T-helper 22 cell (primary cell): ENCODE data around the gene DSPP.
"Not testable (repeated sequence)": the region's sequence is repeated elsewhere in the genome, so short reads cannot be mapped to it uniquely, and the experiment has no call there.

Experiments used
- DNase-seq: peaks from one replicate; pipeline ENCODE4 v3.0.0-alpha.2; 2020; ENCODE audit warnings: low read depth

Gene DSPP

DNA sequence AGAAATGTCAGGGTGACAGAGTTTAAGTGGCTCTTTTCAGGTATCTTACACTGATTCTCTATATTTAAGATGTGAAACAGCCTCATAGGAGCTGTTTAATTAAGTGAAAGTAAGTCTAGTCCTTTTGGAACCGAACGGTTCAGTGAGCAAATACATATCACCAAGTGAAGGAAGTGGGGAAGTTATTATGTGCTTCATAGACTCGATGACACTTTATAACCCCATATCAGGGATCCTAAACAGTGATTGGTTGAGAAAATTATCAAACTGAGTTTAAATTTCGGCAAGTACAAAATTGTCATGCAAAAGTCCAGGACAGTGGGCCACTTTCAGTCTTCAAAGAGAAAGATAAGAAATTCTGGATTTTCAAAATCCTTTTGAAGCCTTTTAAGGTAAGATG is at the start of gene DSPP:
TSS of gene DSPP (plus strand) at position 301 of the 400 bp plus-strand sequence. CDS start 2,380 bp downstream, outside the sequence.
- DNase-seq, result no peak

DNA sequence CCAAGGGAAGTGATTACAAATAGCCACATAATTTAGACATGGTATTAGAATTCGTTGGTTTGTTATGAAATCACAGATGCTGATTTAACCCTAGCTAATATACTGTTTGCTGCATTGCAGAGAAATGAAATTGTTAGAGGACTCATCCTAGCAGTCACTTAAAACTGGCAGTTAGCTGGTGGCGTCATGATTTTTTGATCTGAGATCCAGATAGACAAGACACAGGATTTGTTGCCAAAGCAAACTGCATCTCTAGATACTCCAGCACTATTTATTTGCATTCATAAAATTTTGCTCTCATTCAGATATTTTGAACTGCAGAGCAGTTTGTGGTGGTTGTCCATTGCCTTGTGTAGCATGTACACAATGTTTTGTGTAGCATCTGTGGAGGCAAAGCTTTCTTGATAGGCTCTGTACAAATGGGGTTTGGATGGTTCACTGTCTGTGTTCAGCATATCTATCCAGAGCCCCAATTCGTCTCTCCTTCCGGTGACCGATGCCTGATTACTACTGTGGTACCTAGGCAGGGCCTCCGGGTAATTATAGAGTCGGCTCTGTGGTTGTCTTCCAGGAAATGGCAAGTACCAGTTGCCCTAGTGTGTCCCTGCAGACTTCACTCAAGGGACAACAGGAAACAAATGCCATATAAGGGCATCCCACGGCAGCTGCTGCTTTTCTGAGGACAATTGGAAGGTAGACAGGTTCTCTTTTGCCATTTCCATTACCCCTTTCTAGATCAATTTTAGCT is 49.1 kb upstream of the DSPP start:
- peak; percentile 0 for DNase-seq

DNA sequence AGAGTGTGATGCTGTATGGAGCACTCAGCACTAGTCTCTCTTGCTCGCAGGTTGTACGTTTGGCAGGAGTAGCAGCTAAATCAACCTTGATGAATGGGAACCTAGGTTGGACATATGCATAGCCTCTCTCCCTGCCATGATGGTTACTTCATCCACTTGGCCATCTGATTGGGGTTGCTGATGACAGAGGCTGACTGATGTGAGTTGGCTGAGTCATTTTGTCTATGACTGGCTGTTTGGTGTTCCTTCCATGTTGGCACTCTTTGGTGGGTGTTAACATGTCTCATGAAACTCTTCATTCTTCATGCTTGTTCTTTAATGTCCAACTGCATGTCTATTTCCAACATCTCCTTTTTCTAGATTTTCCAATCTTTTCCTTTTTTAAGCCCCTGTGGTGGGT is 47.5 kb upstream of the DSPP start:
- DNase-seq, result no peak

DNA sequence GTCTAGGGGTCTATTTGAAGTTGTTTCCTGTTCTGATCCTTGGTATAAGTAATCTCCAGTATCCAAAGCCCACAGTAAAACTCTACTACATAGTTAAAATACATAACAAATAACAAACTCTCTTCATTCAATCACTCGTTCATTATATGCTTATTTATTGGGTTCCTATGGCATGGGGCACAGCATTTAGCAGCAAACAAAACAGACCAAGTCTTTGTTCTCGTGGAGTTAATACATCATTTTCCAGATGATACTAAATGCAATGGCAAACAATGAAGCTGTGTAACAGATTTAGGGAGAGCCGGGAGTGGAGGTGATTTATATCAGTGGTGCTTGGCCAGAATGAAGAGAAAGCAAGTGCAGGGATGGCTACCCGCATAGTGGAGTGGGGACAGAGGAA is 42.6 kb upstream of the DSPP start:
- DNase-seq, result no peak

DNA sequence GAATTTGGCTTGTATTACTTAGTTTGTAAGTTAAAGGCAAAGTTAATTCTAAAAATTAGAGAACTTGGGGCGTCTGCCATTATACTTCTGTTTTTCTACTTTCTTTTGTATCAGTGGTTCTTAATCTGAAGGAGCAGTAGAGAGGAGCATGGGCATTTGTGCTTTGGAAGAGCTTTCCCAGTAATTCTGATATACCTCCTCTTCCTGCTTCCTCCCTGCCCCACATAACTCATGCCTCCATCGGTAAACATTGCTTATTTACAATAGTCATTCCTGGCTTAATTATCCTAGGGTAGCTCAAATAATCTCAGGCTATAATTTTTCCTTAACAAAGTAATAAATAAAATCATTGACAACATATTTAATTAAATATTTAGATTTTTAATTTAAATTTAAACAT is 42.1 kb upstream of the DSPP start:
- DNase-seq, result no peak

DNA sequence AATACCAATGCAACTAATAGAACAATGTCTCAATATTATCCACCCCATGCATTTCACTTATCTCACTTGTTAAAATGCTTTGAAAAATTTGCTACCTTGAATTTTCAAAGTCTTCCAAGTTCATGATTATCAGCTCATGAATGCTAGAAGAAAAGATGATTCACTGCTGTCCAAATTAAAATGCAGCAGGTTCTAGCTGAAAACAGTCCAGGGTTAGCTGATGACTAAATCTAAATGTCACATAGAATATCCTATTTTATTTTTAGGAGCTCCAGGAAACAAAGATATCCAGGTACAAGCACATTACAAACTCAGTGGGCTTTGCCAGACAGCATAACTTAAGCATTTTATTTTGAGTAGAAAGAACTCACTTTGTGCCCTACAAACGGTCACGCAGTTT is 41.1 kb upstream of the DSPP start:
- DNase-seq, result no peak

DNA sequence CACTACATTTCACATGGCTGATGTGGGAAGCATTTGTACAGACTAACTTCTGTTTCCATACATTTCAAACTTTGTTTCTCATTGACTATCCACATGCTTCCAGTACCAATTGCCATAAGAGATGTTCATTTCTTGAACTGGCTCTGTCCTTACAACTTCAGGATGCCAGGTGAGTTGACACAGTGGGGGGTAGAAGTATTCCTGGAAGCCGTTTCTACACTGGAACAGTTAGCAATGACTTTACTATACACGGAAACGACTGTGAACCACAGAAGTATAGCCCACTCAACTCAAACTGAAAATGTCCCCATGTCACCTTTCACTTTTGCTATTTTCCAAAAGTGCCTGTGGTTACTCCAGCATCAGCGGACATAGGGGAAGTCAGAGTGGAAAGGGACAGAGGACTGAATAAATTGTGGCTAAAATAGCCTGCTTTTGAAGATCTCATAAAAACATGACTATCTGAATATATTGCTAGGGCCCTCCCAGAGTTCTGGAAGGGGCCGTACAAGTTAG is 38.0 kb upstream of the DSPP start:
- no peak for DNase-seq

DNA sequence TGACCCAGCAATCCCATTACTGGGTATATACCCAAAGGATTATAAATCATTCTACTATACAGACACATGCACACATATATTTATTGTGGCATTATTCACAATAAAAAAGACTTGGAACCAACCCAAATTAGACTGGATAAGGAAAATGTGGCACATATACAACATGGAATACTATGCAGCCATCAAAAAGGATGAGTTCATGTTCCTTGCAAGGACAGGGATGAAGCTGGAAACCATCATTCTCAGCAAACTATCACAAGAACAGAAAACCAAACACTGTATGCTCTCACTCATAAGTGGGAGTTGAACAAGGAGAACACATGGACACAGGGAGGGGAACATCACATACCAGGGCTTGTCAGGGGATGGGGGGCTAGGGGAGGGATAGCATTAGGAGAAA is 34.0 kb upstream of the DSPP start:
- DNase-seq, result not testable (repeated sequence)

DNA sequence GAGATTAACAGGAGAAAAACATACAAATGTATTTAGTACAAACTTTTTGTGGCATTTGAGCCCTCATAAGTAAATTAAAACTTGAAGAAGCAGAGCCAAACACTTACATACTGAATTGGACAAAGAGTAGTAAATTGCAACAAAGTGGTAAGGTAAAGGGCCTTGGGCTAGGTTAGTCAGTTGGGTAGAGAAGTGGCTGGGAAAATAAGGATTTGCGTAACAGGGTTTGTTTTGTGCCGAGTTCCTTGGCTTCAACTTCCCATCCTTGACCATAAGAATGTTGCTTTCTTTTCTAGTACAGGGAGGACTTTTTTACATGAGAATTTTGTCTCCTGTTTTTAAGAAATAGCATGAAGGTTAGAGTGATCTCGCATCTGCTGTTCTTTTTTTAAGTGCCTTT is 33.3 kb upstream of the DSPP start:
- DNase-seq, result no peak

DNA sequence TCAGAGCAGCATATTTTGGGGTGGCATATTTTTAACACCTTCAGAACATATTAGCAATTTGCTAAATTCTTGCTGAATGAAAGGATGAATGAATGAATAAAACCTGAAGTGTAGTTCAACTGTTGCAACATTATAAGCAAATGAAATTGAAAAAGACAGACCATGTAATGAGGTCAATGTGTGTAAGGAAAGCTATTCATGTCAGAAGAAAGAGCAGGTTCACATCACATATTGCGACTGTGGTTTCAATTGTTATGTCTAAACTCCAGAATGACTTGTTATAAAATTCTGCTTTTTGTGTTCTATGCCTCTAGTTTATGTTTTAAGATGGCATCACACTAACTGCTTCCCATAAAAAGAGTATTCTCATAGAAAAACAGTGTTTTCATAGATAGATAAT is 32.9 kb upstream of the DSPP start:
- DNase-seq, result no peak

DNA sequence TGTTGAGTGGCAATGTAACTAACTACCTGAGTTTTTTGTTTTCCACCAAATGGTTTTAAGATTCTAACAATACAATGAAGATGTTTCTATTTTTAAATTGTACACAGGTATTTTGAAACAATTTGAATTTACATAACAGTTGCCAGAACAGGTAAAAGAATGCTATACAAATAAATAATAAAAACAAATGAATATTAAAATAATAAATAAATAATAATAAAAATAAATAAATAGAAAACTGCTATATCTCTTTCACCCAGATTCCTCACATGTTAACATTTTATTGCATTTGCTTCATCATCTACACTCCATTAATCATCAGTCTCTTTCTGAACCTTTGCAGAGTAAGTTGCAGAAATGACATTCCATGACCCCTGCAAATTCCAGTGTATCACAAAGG is 32.3 kb upstream of the DSPP start:
- no peak for DNase-seq

DNA sequence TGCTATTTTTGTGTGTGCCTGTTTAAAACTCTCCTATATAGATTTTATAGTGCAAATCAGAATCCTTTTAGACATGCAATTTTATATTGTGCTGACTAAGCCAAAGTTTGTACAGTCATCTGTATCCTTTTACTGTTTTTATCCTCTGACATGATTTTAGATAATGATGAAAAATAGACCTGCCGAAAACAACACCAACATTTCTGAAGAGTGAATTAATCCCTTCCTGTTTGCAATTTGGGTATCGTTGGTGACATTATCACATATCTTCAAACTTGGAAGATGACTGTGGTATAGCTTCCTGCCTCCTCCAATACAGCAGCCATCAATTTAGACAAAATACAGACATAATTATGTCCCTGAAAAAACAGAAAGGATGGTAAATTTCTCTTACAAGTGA is 28.9 kb upstream of the DSPP start:
- no peak for DNase-seq

DNA sequence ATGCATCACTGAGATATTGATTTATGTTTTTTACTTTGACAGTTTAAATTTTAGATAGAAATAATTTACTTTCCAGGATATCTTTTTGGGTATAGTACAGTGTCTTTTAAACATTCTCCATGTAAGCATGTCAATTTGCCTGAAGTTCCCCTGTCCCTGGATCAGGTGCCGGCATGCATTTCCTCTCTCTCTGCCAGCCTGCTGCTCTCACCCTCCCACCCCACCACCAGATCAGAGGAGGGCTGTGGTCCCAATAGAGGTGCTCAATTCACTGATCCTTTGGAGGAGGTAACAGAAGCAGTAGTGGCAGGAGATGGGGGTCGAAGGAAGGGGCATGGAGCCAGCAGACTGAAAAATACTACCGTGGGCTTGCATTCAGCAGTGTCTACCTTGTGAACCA is 28.3 kb upstream of the DSPP start:
- no peak for DNase-seq

DNA sequence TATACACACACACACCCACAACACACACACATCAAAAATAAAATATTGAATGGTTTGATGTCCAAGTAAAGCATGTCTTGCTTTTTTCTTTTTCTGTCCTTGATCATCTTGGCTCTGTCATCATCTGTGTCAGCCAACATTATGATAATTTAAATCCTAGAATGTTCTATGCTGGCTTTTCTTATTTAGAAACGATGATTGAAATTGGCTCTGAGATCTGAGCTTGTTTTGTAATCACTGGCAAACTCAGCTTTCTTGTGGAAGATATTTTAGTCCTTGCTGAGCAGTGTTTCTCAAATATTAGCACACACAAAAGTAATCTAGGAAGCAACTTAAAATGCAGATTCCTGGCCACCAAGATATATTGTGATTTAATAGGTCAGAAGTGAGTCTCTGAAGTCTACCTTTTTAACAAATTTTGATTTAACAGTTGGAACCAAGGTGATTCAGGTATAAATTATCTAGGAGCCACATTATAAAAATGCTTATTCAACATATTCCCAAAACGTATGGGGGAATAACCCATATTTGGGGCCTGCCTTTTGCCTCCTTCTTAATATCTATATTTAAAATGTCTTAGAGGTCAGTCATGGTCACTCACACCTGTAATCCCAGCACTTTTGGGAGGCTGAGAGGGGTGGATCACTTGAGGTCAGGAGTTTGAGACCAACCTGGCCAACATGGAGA is 24.0 kb upstream of the DSPP start:
- DNase-seq, result no peak

DNA sequence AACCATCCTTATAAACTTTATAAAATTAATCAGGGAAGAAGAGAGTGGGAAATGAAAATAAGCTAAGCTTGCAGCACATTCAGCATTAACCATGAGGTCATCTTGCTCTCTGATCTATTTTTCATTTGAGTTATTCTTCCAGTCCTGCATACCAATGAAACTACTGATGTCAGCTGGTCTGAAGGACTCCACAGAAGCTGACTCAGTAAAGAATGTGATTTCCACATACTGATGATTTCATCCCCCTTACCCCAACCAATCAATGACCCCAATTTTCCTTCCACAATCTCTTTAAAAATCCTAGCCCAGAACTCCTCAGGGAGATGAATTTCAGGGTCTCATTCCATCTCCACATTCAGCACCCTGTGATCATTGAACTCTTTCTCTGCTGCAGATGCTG is 18.8 kb upstream of the DSPP start:
- DNase-seq, result no peak

DNA sequence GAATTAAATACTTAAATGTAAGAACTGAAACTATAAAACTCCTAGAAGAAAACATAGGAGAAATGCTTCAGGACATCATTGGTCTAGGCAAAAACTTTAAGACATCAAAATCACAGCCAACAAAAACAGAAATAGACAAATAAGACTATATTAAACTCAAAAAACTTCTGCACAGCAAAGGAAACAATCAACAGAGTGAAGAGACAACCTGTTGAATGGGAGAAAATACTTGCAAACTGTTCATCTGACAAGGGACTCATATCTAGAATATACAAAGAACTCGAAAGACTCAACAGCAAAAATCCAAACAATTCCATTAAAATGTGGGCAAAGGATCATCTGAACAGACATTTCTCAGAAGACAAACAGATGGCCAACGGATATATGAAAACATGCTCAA is 16.2 kb upstream of the DSPP start:
- no peak for DNase-seq

DNA sequence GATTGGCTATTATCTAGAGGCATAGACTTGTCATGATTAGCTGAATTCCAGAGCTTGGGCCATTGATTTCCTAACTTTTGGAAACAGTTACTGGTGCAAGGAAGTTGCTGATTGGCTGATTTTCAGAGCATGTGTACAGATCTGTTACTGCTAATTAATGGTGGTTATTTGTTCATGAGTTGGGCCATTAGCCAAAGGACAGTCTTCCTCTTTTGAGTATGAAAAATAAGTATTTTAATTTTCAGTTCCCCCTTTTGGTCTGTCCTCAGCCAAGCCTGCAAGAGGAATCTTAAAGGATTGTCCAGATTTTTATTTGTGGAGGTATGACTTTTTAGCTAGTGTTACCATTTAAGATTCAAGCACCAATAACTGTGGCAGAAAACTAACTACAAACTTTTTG is 7.0 kb upstream of the DSPP start:
- DNase-seq, result no peak

DNA sequence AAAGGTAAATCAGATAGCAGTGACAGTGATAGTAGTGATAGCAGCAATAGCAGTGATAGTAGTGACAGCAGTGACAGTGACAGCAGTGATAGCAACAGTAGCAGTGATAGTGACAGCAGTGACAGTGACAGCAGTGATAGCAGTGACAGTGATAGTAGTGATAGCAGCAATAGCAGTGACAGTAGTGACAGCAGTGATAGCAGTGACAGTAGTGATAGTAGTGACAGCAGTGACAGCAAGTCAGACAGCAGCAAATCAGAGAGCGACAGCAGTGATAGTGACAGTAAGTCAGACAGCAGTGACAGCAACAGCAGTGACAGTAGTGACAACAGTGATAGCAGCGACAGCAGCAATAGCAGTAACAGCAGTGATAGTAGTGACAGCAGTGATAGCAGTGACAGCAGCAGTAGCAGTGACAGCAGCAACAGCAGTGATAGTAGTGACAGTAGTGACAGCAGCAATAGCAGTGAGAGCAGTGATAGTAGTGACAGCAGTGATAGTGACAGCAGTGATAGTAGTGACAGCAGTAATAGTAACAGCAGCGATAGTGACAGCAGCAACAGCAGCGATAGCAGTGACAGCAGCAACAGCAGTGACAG is 6.1 kb downstream of the DSPP start:
- DNase-seq, result no peak

DNA sequence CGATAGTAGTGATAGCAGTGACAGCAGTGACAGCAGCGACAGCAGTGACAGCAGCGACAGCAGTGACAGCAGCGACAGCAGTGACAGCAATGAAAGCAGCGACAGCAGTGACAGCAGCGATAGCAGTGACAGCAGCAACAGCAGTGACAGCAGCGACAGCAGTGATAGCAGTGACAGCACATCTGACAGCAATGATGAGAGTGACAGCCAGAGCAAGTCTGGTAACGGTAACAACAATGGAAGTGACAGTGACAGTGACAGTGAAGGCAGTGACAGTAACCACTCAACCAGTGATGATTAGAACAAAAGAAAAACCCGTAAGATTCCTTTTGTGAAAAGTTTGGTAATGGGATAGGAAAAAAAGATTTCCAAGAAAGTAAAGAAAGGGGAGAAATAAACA is 7.9 kb downstream of the DSPP start:
- no peak for DNase-seq

DNA sequence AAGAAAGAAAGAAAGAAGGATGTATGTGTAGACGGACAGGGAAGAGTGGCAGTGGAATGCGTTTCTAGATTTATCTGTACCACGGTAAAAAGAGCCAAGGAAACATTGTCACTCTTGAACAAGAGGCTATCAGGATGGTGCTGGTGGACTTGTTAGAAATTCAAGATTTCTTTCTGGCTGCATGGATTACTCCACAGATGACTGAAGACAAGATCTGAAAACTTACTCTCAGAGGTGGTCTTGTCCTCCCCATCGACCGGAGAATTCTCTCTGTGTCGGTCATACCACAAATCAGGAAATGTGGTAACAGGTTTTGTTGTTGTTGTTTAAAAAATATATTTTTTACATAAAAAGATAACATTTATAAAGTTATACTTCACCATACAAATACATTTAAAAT is 11.8 kb downstream of the DSPP start:
- DNase-seq, result no peak

DNA sequence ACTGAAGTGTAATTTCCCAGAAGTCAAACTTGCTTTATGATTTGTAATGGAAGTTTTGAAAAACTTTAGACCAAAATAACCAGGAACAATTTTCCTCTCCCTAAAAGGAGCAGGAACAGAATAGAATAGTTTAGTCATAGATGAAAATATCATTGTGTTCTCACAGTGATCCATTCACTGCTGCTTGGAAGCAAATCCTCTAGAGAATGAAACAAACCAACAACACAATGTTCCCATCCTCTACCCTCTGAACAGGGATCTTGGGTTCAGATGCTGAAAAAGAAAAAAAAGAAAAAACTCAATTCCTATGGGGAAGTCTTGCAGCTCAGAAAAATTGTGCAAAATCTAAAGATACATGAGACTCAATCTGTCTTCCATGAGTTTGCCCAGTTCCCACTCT is 12.2 kb downstream of the DSPP start:
- no peak for DNase-seq

DNA sequence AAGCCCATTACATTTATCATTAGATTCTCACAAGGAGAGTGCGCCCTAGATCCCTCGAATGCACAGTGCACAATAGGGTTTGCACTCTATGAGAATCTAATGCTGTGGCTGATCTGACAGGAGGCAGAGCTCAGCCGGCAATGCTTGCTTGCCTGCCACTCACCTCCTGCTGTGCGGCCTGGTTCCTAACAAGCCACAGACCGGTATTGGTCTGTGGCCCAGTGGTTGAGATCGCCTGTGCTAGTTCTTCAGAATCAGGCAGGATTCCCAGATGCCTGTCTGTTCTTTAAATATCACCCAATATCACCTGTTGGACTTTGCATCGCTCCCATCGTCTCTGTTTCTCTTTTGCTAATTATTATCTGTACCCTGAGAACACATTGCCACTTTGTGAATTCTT is 14.0 kb downstream of the DSPP start:
- DNase-seq, result no peak

DNA sequence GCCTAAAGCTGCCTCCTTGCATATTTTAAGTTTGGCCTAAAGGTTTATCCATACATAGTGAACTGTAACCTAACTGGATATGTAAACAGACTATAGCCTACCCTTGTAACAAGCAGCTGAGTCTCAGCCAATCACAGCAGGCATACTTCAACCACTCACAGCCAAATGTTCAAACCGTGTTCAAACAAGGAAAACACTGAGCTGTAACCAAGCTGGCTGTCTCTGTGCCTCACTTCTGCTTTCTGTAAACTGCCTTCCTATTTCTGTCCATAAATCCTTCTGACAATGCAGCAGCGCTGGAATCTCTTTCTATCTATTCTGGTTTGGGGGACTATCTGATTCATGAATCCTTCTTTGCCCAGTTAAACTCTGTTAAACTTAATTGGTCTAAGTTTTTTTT is 16.4 kb downstream of the DSPP start:
- DNase-seq, result no peak
